GM12878 (cell line): ENCODE measurements around the gene SNRPF. TPM values are rescaled to one million over a fixed set of nuclear protein-coding genes. Genes with fewer than 3 reads are reported as not detected.

ENCODE experiments used
- ATAC-seq: fragments of 200-7000 bp; cut with Tn5 transposase; 3 replicates; pipeline ENCODE4 v1.9.1; 2020; ENCODE audit warnings: mild to moderate bottlenecking, moderate library complexity
- BruUV-seq: library from RNA; stranded (reverse); fragments of 400-500 nt; replicated peaks from 2 replicates; lab custom pipeline; 2021; lab: Mats Ljungman, UMichigan
- CTCF ChIA-PET: fragments of 300-600 bp; sonication (Branson Sonifier 250); formaldehyde crosslinking; extraction: SDS; loops from one replicate; lab custom pipeline; 2021; ENCODE audit warnings: inconsistent platforms; lab: Yijun Ruan, JAX
- POLR2A ChIA-PET: fragments of 350-600 bp; formaldehyde crosslinking; extraction: SDS; loops from one replicate; lab custom pipeline; 2021; ENCODE audit warnings: inconsistent platforms; lab: Charles Lee
- RAD21 ChIA-PET: fragments of 300-600 bp; sonication (Branson Sonifier 250); formaldehyde crosslinking; loops from one replicate; lab custom pipeline; 2023; ENCODE audit warnings: antibody characterized with exemption; ENCODE audit not compliant: unreplicated experiment; lab: Charles Lee
- SMC1A ChIA-PET: fragments of 300-600 bp; sonication (Branson Sonifier 250); formaldehyde crosslinking; loops from one replicate; lab custom pipeline; 2023; ENCODE audit not compliant: unreplicated experiment, uncharacterized antibody; lab: Charles Lee
- DNase-seq: peaks from one replicate; pipeline ENCODE4 v3.0.0-alpha.2; 2011; ENCODE audit warnings: low read depth, low spot score
- FAIRE-seq: peaks from 3 replicates; lab custom pipeline; 2011; peaks lifted over from hg19 to GRCh38; lab: Jason Lieb, UNC
- H2AFZ ChIP-seq: 2 replicates; pipeline ENCODE4 v1.6.0; 2011; ENCODE audit warnings: low read depth, low read length, control low read depth; ENCODE audit not compliant: control insufficient read depth
- H3K27ac ChIP-seq: 2 replicates; pipeline ENCODE4 v1.5.1; 2011; ENCODE audit warnings: control low read depth; ENCODE audit not compliant: control insufficient read depth, insufficient read depth
- H3K27me3 ChIP-seq, 2 experiments: replicated peaks in 1 of 2; 2 replicates each; pipeline versions ENCODE4 v1.6.0 to v1.6.1; 2011; ENCODE audit warnings: low read length in 1 of 2; ENCODE audit not compliant: control insufficient read depth in 2 of 2, insufficient read depth in 2 of 2
- H3K36me3 ChIP-seq, 2 experiments: 2 replicates each; pipeline ENCODE4 v1.5.1; 2011; ENCODE audit warnings: low read length in 1 of 2; ENCODE audit not compliant: control insufficient read depth in 2 of 2, insufficient read depth in 2 of 2
- H3K4me1 ChIP-seq: 2 replicates; pipeline ENCODE4 v1.6.1; 2011; ENCODE audit warnings: mild to moderate bottlenecking, low read length, moderate library complexity, mixed read lengths; ENCODE audit not compliant: control insufficient read depth, insufficient read depth
- H3K4me2 ChIP-seq: 2 replicates; pipeline ENCODE4 v1.6.0; 2011; ENCODE audit warnings: control low read depth; ENCODE audit not compliant: control insufficient read depth, insufficient read depth
- H3K4me3 ChIP-seq: fragments of 200-600 bp; sonication (generic); 2 replicates; pipeline ENCODE4 v1.5.1; 2016
- H3K79me2 ChIP-seq: 2 replicates; pipeline ENCODE4 v1.6.0; 2011; ENCODE audit warnings: low read length; ENCODE audit not compliant: control insufficient read depth, insufficient read depth
- H3K9ac ChIP-seq: 2 replicates; pipeline ENCODE4 v1.8.0; 2011; ENCODE audit warnings: low read length, control low read depth, mixed read lengths; ENCODE audit not compliant: control insufficient read depth, insufficient read depth
- H3K9me3 ChIP-seq: replicated peaks from 3 replicates; pipeline ENCODE4 v1.5.1; 2011; ENCODE audit warnings: mild to moderate bottlenecking, low read length; ENCODE audit not compliant: control insufficient read depth, insufficient read depth
- H4K20me1 ChIP-seq: 2 replicates; pipeline ENCODE4 v1.6.0; 2011; ENCODE audit not compliant: control insufficient read depth, insufficient read depth
- EGR1 ChIP-seq, 2 experiments: IDR thresholded peaks; 1 replicate in 1 of 2; 2 replicates in 1 of 2; pipeline ENCODE4 v1.6.1; 2011 to 2012; ENCODE audit warnings: low read depth in 2 of 2, low read length in 2 of 2, borderline replicate concordance in 1 of 2, mild to moderate bottlenecking in 1 of 2, moderate library complexity in 1 of 2
- IKZF1 ChIP-seq: fragments of 450-650 bp; conservative IDR thresholded peaks from 2 replicates; pipeline ENCODE4 v1.6.1; 2017; ENCODE audit warnings: antibody characterized with exemption, mild to moderate bottlenecking
- MTA3 ChIP-seq: IDR thresholded peaks from 2 replicates; pipeline ENCODE4 v1.6.1; 2012; ENCODE audit warnings: low read length, inconsistent platforms, borderline replicate concordance
- RUNX3 ChIP-seq: IDR thresholded peaks from 2 replicates; pipeline ENCODE4 v1.6.1; 2012; ENCODE audit warnings: low read length, inconsistent platforms
- SREBF1 ChIP-seq: IDR thresholded peaks from 2 replicates; pipeline ENCODE4 v1.6.1; 2012; ENCODE audit warnings: mild to moderate bottlenecking, low read length
- WGBS: methylation state at CpG from one replicate; pipeline ENCODE4 v1.1.6; 2016; ENCODE audit warnings: low lambda C conversion rate; ENCODE audit not compliant: insufficient replicate concordance, insufficient coverage; ENCODE audit errors: missing lambda C conversion rate; 5-methylcytosine and 5-hydroxymethylcytosine counted together
- in situ Hi-C: fragments of 300-500 bp; cut with MboI; formaldehyde crosslinking; loops from 9 replicates; pipeline ENCODE4 v1.14.3; 2018; ENCODE audit warnings: mixed read lengths
- intact Hi-C: fragments of 100-400 bp; cut with micrococcal nuclease; formaldehyde crosslinking; loops from one replicate; pipeline ENCODE4 v1.14.2; 2022; ENCODE audit not compliant: unreplicated experiment
- polyA plus RNA-seq, 11 experiments: library from polyadenylated mRNA; depleted of rRNA in 4 of 11; unstranded in 6 of 11; stranded (reverse) in 5 of 11; fragments of >200 nt; fragmentation: Nextera tagmentation in 4 of 11; fragmentation: Illumina TruSeq in 1 of 11; extraction: Ambion mirVana in 4 of 11; extraction: Trizol in 1 of 11; gene quantifications; 1 replicate in 1 of 11; 2 replicates in 10 of 11; pipeline versions ENCODE4 v1.2.1 to v1.2.3, GENCODE V29; 2011 to 2016; ENCODE audit warnings: inconsistent platforms in 2 of 11, missing spikeins in 2 of 11, low read depth in 1 of 11
- total RNA-seq, 4 experiments: library from RNA; depleted of rRNA in 3 of 4; stranded (reverse); fragments of >200 nt in 3 of 4; fragmentation: Illumina TruSeq in 1 of 4; extraction: Trizol in 1 of 4; gene quantifications; 2 replicates each; pipeline versions ENCODE4 v1.2.1 to v1.2.3, GENCODE V29; 2013 to 2021

Gene SNRPF
- total and polyA plus RNA-seq, 10 of the 15 experiments (the other 5 are each of a cell fraction or from before 2014, with no cell fraction given): 36.5 to 204 (median 77.9) TPM

- Histone ChIP-seq H3K79me2 (peaks cover 50% of the 10 kb centered on the region), H2AFZ (peak overlapping the region; percentile 39), H3K9ac (peak overlapping the region; percentile 81), H3K4me1 (no peaks in the 10 kb centered on the region), H3K27ac (peak overlapping the region; percentile 76), H3K4me3 (peak overlapping the region; percentile 86), H4K20me1 (no peaks in the 10 kb centered on the region), H3K27me3 (no peaks in the 10 kb centered on the region; a peak in 2 of 4 replicates), H3K36me3 (peaks cover 0 to 23% of the 10 kb centered on the region in 2 experiments; a peak in 2 of 4 replicates), H3K9me3 (peaks cover 6% of the 10 kb centered on the region; the same call in 2 of the 3 replicates), H3K4me2 (peak overlapping the region; percentile 80)
- FAIRE-seq: no peak
- SMC1A ChIA-PET: no interaction called here
- CTCF ChIA-PET: interaction anchor here (1.0 to 1.3 kb wide), 3 partner anchors 10 to 139 kb away, joined by 3 to 5 read pairs (median 4); partner anchors contain the start of gene CCDC38
- TF ChIP-seq IKZF1 (no peak), EGR1 (IDR thresholded peaks at IDR 0.05; ENCODE audit: borderline replicate concordance in 1 of 2, low read depth in 2 of 2, low read length in 2 of 2) (0 out of 3 replicates have a peak, but pooled peaks of 1 of the 2 experiments have one; percentile 19), SREBF1 (no peak), RUNX3 (peak; percentile 13; the same call in 1 of the 2 replicates), MTA3 (peak; percentile 43; the same call in 1 of the 2 replicates)
- 1% methylated on average over 13 of the region's 13 CpGs for WGBS
- in situ Hi-C loops (no loop called here), intact Hi-C loops (no loop called here)
- RAD21 ChIA-PET: interaction anchor here (2.0 kb wide), 1 partner anchor 59 kb away, joined by 6 read pairs; no protein-coding TSS in a partner anchor
- ATAC-seq: peak; percentile 56
- POLR2A ChIA-PET: no interaction called here
- BruUV-seq: TSS peak; percentile 47
- no peak for DNase-seq
Measured at GRCh38 chr12:95859344-95859816, 628 bp downstream of the SNRPF start.
